C4-2B (cell line): Measurements from ENCODE around the gene CTNNA2.

Experiments used
- H3K27ac ChIP-seq: fragments of 450-650 bp; 2 replicates; pipeline ENCODE4 v1.5.1; 2017
- ZFX ChIP-seq: fragments of 450-650 bp; IDR thresholded peaks from 2 replicates; pipeline ENCODE4 v1.6.1; 2017
- TF ChIP-seq, protein P1 (sequence below): fragments of 450-650 bp; conservative IDR thresholded peaks from 2 replicates; pipeline ENCODE4 v1.5.1; 2017; ENCODE audit warnings: mild to moderate bottlenecking

The CTNNA2 gene

DNA sequence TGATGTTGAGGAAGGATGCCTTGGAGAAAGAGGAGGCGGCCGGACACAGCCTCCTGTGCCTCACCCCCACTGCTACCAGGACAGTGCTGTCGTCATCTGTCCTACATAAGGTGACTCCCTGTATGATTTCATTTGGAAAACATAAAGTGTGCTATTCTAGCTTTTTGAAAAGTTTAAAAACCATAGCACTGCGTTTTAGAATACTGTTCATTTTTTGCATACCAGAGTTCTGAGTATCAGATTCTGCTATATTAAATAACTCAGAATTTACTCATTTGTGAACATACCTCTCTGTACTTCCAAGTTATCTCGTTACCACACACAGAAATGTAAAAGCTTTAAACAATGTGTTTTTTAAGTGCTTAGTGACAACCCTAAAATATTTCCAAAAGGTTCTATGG is 488.9 kb downstream of the CTNNA2 start:
- no peak for TF ChIP-seq ZFX
- TF ChIP-seq, protein P1, sequence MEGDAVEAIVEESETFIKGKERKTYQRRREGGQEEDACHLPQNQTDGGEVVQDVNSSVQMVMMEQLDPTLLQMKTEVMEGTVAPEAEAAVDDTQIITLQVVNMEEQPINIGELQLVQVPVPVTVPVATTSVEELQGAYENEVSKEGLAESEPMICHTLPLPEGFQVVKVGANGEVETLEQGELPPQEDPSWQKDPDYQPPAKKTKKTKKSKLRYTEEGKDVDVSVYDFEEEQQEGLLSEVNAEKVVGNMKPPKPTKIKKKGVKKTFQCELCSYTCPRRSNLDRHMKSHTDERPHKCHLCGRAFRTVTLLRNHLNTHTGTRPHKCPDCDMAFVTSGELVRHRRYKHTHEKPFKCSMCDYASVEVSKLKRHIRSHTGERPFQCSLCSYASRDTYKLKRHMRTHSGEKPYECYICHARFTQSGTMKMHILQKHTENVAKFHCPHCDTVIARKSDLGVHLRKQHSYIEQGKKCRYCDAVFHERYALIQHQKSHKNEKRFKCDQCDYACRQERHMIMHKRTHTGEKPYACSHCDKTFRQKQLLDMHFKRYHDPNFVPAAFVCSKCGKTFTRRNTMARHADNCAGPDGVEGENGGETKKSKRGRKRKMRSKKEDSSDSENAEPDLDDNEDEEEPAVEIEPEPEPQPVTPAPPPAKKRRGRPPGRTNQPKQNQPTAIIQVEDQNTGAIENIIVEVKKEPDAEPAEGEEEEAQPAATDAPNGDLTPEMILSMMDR: no peak
- no peak overlapping the region for H3K27ac ChIP-seq

DNA sequence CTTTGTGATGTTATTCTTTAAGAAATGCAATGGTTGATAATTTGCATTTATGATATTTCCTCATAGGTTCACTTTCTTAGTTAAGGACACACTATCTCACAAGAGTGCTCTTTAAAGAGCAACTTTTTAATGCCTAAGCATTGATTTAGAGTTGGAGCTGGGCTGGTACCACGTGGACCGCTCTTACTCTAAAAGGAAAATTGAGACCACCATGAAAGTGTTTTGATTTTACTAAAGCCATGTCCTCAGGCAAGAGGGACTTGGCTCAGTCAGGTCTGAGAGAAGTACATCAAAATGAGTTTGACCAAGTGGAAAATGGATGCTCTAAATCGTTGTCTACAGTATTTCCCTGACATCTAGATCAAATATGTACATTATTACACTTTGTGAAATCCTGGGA is 489.3 kb downstream of the CTNNA2 start:
- H3K27ac ChIP-seq: no peak overlapping the region
- TF ChIP-seq, protein P1: no peak
- no peak for TF ChIP-seq ZFX

DNA sequence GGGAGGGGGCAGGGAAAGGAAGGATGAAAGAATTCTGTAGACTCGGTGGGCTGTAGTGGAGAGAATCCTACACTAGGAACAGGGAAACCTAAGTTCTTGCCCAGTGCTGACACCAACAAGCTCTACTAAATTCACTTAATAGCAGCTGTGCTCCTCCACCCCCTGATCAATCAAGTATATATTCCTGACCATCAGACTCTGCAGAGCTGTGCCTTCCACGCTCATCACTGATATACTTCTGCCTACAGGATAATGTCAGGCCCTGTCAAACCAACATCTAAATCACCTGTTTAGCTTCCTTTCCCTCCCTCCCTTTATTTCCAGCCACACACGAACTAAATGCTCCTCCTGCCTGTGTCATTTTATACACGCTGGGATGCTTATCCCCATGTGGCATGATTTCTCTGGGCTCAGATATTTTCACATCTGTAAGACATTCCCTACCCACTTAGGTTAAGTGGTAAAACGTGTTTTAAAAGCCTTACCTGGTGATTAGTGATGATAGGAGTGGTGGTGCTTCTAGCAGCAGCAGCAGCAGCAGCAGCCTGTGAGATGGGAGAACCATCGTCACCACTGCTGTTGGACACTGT is 489.8 kb downstream of the CTNNA2 start:
- H3K27ac ChIP-seq: no peak overlapping the region
- TF ChIP-seq ZFX: no peak
- TF ChIP-seq, protein P1: no peak

DNA sequence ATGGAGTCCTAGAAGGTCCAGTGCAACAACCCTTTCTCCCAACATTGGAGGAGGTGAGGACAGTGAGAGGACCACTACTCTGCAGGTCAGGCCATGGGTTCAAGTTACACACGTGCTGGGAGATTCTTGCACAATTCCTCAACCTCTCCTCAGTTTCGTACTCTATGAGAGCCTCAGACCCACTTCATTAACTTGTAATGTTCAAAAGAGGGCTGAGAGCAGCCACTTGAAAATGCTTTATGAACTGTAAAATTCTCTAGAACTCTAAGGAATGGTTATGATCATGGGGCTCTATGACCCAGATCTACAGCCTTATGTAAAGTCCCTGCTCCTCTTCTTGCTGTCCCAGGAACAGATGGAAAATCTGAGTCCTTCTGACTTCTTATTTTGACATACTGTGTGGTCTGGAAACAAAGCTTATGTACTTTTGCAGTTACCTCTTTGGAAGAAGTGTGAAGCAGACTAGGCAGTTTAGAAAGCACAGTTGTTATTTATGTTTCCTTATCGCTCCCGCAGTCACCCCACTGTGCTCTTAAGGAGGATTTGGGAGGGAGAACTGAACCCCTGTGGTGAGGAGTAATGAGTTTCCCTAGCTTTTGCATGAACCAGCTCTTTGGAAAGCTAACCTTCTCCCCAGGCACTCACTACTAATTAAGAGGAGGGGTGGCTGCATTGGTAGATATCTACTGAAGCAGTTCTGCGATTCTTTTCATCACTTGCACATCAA is 495.1 kb downstream of the CTNNA2 start:
- TF ChIP-seq, protein P1: no peak
- no peak for TF ChIP-seq ZFX
- no peak overlapping the region for H3K27ac ChIP-seq

DNA sequence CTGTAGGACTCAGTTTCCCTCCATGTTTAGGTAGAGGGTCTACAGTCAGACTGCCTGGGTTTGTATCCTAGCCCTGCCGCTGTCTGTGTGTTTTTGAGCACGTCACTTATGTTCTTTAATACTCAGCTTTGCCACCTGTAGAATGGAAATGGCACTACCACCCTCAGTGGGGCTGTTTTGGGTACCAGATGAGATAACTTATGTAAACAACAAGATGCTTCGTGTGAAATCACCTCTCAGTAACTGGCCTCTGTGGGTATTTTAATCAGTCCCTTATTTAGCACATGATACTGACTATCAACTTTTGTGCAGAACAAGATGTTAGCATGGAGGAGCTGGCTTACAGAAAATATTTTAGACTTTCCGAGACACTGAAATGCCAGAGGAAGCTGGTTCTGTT is 495.7 kb downstream of the CTNNA2 start:
- TF ChIP-seq ZFX: no peak
- TF ChIP-seq, protein P1: no peak
- H3K27ac ChIP-seq: no peak overlapping the region

DNA sequence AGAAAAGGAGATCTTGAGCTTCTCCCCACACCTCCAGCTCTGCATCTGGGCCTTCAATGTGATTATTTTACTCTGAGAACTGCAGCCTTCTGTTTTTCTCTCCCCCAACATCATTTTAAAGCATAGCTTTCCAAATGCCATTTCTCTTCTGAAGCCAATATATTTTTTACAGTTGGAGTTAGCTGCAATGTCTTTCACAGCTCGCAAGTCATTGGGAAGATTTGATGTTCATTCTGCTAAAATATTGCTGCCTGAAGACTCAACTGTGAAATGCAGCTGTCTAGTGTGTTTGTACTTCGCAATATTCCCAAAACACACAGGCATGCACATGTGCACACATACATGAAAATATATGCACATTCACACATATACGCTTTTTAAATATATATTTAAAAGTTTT is 496.4 kb downstream of the CTNNA2 start:
- TF ChIP-seq ZFX: no peak
- TF ChIP-seq, protein P1: no peak
- H3K27ac ChIP-seq: no peak overlapping the region

DNA sequence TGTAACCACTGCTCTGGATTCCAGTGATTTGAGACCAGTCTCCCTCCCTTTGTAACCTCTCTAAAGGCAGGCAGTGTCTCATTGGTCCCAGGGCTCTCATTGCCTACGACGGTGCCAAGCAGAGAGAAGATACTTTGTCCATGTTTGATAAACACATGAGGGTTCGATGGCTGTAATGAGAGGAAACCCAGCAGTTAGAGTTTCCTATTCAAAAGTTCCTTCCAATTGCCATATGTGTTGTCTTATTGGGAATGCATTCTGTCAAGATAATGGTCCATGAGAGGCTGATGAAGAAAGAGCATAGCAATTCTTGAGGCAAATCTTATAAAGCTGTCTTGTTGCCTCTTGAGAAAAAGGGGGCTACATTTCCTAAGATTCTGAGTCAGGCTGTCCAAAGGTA is 499.2 kb downstream of the CTNNA2 start:
- no peak overlapping the region for H3K27ac ChIP-seq
- TF ChIP-seq, protein P1: no peak
- no peak for TF ChIP-seq ZFX
